Measurements from ENCODE around the gene UBE3B.
A peak's percentile ranks its signal among the peaks of the same experiment; 100 is the strongest.

Gene UBE3B

GRCh38 chr12:109555431-109556315, 78.2 kb downstream of the UBE3B start:
- DNase-seq: no peak

GRCh38 chr12:109557200-109557599, 79.8 kb downstream of the UBE3B start:
- DNase-seq: no peak

GRCh38 chr12:109557805-109558204, 80.4 kb downstream of the UBE3B start:
- no peak for DNase-seq

- DNase-seq: no peak
Measured at GRCh38 chr12:109558374-109559199, 81.2 kb downstream of the UBE3B start.

GRCh38 chr12:109559200-109559505, 81.7 kb downstream of the UBE3B start:
- DNase-seq: no peak

GRCh38 chr12:109559601-109560000, 82.2 kb downstream of the UBE3B start:
- no peak for DNase-seq

GRCh38 chr12:109560867-109561710, 83.7 kb downstream of the UBE3B start:
- DNase-seq: no peak

- DNase-seq: no peak
Measured at GRCh38 chr12:109561711-109562030, 84.2 kb downstream of the UBE3B start.

GRCh38 chr12:109562871-109563270, 85.4 kb downstream of the UBE3B start:
- DNase-seq: no peak

- DNase-seq: no peak
Measured at GRCh38 chr12:109563291-109564284, 86.2 kb downstream of the UBE3B start.

- no peak for DNase-seq
Measured at GRCh38 chr12:109566424-109566823, 89.0 kb downstream of the UBE3B start.

- no peak for DNase-seq
Measured at GRCh38 chr12:109567296-109567695, 89.9 kb downstream of the UBE3B start.

- DNase-seq: no peak
Measured at GRCh38 chr12:109567967-109568366, 90.5 kb downstream of the UBE3B start.

GRCh38 chr12:109568486-109568885, 91.1 kb downstream of the UBE3B start:
- no peak for DNase-seq

- DNase-seq: no peak
Measured at GRCh38 chr12:109571773-109572505, 94.5 kb downstream of the UBE3B start.

GRCh38 chr12:109572506-109572845, 95.0 kb downstream of the UBE3B start:
- DNase-seq: no peak

GRCh38 chr12:109573029-109573913, 95.8 kb downstream of the UBE3B start, which contains the start of the genes MMAB and MVK:
Gene MMAB, minus strand, starts transcription at chr12:109573504. Its CDS starts 24 bp downstream, at chr12:109573480.
Gene MVK, plus strand, starts transcription at chr12:109573794. Its CDS starts 1,029 bp downstream, at chr12:109574823.
- DNase-seq: peak; percentile 97

- no peak for DNase-seq
Measured at GRCh38 chr12:109573914-109574244, 96.4 kb downstream of the UBE3B start.

- no peak for DNase-seq
Measured at GRCh38 chr12:109575683-109576082, 98.2 kb downstream of the UBE3B start.

GRCh38 chr12:109577311-109577710, 99.9 kb downstream of the UBE3B start:
- DNase-seq: no peak

Data from effector CD8-positive, alpha-beta T cell (primary cell).